CD4-positive, alpha-beta T cell treated with Interleukin-15 for 4 hours (primary cell): Measurements from ENCODE around the gene SIGLEC5.

Experiments
- DNase-seq: peaks from one replicate; pipeline ENCODE4 v3.0.0-alpha.2; 2020; ENCODE audit warnings: low spot score

The SIGLEC5 gene

GRCh38 chr19:51627491-51628138, 2.6 kb downstream of the SIGLEC5 start:
- no peak for DNase-seq

- DNase-seq, result no peak
Observed at GRCh38 chr19:51626675-51627074, 3.5 kb downstream of the SIGLEC5 start.

- no peak for DNase-seq
Observed at GRCh38 chr19:51621178-51621577, 9.0 kb downstream of the SIGLEC5 start.

- no peak for DNase-seq
Observed at GRCh38 chr19:51615991-51616390, 14.2 kb downstream of the SIGLEC5 start.

- no peak for DNase-seq
Observed at GRCh38 chr19:51614789-51615188, 15.4 kb downstream of the SIGLEC5 start.

GRCh38 chr19:51610576-51610975, 19.6 kb downstream of the SIGLEC5 start:
- no peak for DNase-seq

- DNase-seq, result peak; percentile 44
Observed at GRCh38 chr19:51607920-51608562, 22.2 kb downstream of the SIGLEC5 start.

GRCh38 chr19:51607077-51607476, 23.1 kb downstream of the SIGLEC5 start:
- no peak for DNase-seq

- no peak for DNase-seq
Observed at GRCh38 chr19:51602189-51602854, 27.9 kb downstream of the SIGLEC5 start.

GRCh38 chr19:51600940-51601580, 29.1 kb downstream of the SIGLEC5 start:
- no peak for DNase-seq

GRCh38 chr19:51599084-51599483, 31.1 kb downstream of the SIGLEC5 start:
- no peak for DNase-seq

- no peak for DNase-seq
Observed at GRCh38 chr19:51598159-51598915, 31.9 kb downstream of the SIGLEC5 start.

GRCh38 chr19:51595190-51596175, 34.7 kb downstream of the SIGLEC5 start:
- DNase-seq, result no peak

GRCh38 chr19:51594774-51595109, 35.5 kb downstream of the SIGLEC5 start:
- DNase-seq, result no peak

- DNase-seq, result peak; percentile 96
Observed at GRCh38 chr19:51593969-51594773, 36.0 kb downstream of the SIGLEC5 start.

- DNase-seq, result no peak
Observed at GRCh38 chr19:51593138-51593890, 36.9 kb downstream of the SIGLEC5 start.

- DNase-seq, result no peak
Observed at GRCh38 chr19:51592521-51592920, 37.7 kb downstream of the SIGLEC5 start.

GRCh38 chr19:51590441-51590840, 39.8 kb downstream of the SIGLEC5 start:
- no peak for DNase-seq

- no peak for DNase-seq
Observed at GRCh38 chr19:51589511-51589910, 40.7 kb downstream of the SIGLEC5 start.
